Activated T-helper 2 cell treated with anti-CD3 and anti-CD28 coated beads, Interferon-gamma antibody, Interleukin-2, Interleukin-4, amounts not matched to agents 10 μg/mL and 5 μg/mL and 100 μg/mL, durations not matched to agents 14 hours and 24 hours and 36 hours (primary cell): ENCODE data around the gene IQGAP2. TPM values are rescaled to one million over a fixed set of nuclear protein-coding genes. Genes with fewer than 3 reads are reported as not detected.
A peak's percentile ranks its signal among the peaks of the same experiment; 100 is the strongest.

Source experiments
- DNase-seq: peaks from one replicate; pipeline ENCODE4 v3.0.0; 2021; ENCODE audit warnings: low spot score
- H3K27ac Mint-ChIP-seq: one replicate; pipeline ENCODE4 v1.8.0; 2021; ENCODE audit warnings: mixed read lengths
- H3K27me3 Mint-ChIP-seq: one replicate; pipeline ENCODE4 v1.8.0; 2021; ENCODE audit warnings: low read depth, mixed read lengths
- H3K36me3 Mint-ChIP-seq: one replicate; pipeline ENCODE4 v1.8.0; 2021; ENCODE audit warnings: low read depth, mixed read lengths
- H3K4me1 Mint-ChIP-seq: one replicate; pipeline ENCODE4 v1.8.0; 2021; ENCODE audit warnings: low read depth, mixed read lengths
- H3K4me3 Mint-ChIP-seq: one replicate; pipeline ENCODE4 v1.8.0; 2021; ENCODE audit warnings: low read depth, mild to moderate bottlenecking, moderate library complexity, mixed read lengths
- H3K9me3 Mint-ChIP-seq: one replicate; pipeline ENCODE4 v1.8.0; 2021; ENCODE audit warnings: mixed read lengths
- intact Hi-C: fragments of 100-400 bp; cut with micrococcal nuclease; formaldehyde crosslinking; loops from one replicate; pipeline ENCODE4 v1.15.1; 2023
- total RNA-seq: library from RNA; stranded (reverse); gene quantifications from 2 replicates; pipeline ENCODE4 v1.2.3, GENCODE V29; 2022

Gene IQGAP2
- total RNA-seq, 1 donor from 2014 or later: 28.3 TPM

DNA sequence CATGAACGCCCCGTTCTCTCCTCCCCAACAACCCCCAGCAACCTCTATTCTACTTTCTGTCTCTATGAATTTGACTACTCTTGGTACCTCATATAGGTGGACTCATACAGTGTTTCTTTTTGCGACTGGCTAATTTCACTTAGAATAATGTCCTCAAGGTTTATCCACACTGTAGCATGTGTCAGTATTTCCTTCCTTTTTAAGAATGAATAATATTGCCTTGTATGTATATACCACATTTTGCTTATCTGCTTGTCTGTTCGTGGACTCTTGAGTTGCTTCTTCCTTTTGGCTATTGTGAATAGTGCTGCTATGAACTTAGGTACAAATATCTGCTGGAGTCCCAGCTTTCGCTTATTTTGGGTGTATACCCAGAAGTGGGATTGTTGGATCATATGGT, 42.7 kb downstream of the IQGAP2 start:
- Mint-ChIP-seq H3K36me3 (peaks cover 45% of the 10 kb centered on the region), H3K9me3 (no peaks in the 10 kb centered on the region), H3K27me3 (no peaks in the 10 kb centered on the region), H3K27ac (no peak overlapping the region), H3K4me3 (no peak overlapping the region), H3K4me1 (peaks cover 22% of the 10 kb centered on the region)
- intact Hi-C loops: no loop called here
- DNase-seq: no peak

DNA sequence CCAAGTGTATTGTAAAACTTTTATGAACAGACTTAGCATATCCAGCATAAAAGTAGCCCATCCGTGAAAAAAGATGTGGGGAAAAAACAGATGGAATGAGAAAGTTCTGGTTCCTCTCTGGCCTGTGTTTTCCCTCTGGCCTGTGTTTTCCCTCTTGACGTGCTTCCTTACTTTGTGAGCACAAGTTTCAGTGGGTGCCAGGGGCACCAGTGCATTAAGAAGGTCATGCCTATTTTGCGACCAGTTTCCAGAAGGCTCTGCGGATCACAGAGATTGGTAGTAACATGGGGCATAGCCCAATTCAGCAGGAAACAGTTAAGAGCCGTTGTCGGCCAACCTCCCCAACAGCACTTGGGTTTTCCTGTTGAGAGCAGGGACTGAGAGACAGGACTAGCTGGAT, 43.7 kb downstream of the IQGAP2 start:
- peaks cover 27% of the 10 kb centered on the region for H3K4me1 Mint-ChIP-seq
- DNase-seq: no peak
- no peak overlapping the region for H3K27ac Mint-ChIP-seq
- H3K36me3 Mint-ChIP-seq: peaks cover 45% of the 10 kb centered on the region
- no peaks in the 10 kb centered on the region for H3K9me3 Mint-ChIP-seq
- no peak overlapping the region for H3K4me3 Mint-ChIP-seq
- H3K27me3 Mint-ChIP-seq: no peaks in the 10 kb centered on the region
- intact Hi-C loops: no loop called here

DNA sequence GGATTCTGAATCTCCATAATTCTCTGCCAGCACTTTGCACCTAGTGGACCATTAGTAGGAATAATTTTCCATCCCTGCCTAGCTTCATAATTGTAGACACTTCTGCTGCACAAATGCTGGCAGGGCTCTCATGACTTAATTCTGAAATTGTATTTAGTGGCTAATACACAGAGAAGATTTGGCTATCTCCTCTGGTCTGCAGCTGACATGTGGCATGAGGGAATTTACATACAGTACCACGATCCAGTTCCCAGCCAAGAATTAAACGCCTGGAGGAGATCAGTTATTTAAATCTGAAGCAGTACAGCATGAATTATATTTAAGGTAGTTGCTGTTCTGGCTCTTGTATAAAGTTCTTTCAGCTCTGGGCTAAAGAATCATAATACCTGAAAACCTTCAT, 46.5 kb downstream of the IQGAP2 start:
- no peaks in the 10 kb centered on the region for H3K9me3 Mint-ChIP-seq
- intact Hi-C loops: no loop called here
- peaks cover 25% of the 10 kb centered on the region for H3K4me1 Mint-ChIP-seq
- DNase-seq: no peak
- no peak overlapping the region for H3K4me3 Mint-ChIP-seq
- peaks cover 50% of the 10 kb centered on the region for H3K36me3 Mint-ChIP-seq
- H3K27me3 Mint-ChIP-seq: no peaks in the 10 kb centered on the region
- no peak overlapping the region for H3K27ac Mint-ChIP-seq

DNA sequence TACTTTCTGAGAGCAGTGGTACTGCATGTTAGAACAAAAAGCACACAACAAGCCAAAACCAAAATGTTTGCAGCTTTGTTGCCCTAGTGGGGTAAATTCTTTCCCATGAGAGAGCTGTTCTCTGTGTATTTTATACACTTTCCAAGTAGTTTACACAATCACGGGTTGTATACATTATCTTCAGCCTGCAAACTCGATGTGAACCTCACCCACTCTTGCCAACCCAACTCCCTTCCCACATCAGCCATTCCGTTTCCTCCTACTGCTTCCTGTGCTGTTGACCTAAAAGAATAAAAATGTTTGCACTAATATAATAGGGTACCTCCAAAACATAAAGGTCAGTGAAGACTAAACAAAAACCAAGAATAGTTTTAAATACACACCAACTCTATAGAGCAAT, 47.0 kb downstream of the IQGAP2 start:
- Mint-ChIP-seq H3K27ac (no peak overlapping the region), H3K36me3 (peaks cover 47% of the 10 kb centered on the region), H3K4me1 (peaks cover 23% of the 10 kb centered on the region), H3K27me3 (no peaks in the 10 kb centered on the region), H3K9me3 (no peaks in the 10 kb centered on the region), H3K4me3 (no peak overlapping the region)
- no peak for DNase-seq
- intact Hi-C loops: no loop called here

- DNase-seq: no peak
- intact Hi-C loops: no loop called here
- peak overlapping the region; percentile 64 for H3K27ac Mint-ChIP-seq
- no peak overlapping the region for H3K4me3 Mint-ChIP-seq
- H3K27me3 Mint-ChIP-seq: no peaks in the 10 kb centered on the region
- H3K36me3 Mint-ChIP-seq: peaks cover 41% of the 10 kb centered on the region
- H3K9me3 Mint-ChIP-seq: no peaks in the 10 kb centered on the region
- peaks cover 22% of the 10 kb centered on the region for H3K4me1 Mint-ChIP-seq
Measured at GRCh38 chr5:76451031-76451701, 48.1 kb downstream of the IQGAP2 start.

DNA sequence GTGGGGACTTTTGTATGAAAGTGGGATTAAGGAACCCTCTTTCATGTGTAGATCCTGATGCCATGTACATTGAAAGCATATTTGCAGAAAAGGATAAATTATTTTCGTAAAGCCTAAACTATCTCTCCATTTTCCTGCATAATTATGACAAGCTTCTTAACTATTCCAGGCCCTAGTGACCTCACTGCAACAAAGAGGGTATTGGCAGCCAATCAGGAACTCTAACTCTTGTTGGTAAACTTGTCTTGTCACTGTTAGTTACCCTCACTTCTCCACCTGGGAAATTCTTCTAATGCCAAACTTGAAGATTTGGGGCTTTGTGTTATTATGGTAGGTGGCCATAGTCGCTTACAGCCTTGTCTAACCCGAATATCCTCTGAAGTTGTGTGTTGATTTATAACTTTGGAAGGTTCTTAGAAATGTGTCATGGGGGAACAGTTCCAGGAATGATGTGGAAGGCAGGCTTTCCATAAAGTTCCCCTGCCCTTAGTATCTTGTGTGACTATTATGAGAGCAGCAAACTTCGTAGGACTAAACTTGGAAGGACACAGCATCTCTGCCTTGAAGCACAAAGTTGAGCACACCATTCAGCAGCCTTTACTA, 52.5 kb downstream of the IQGAP2 start:
- intact Hi-C loops: loop anchor here (5.0 kb wide), 1 partner anchor 53 kb away; the partner anchor contains the start of gene IQGAP2
- Mint-ChIP-seq H3K4me3 (no peak overlapping the region), H3K36me3 (peaks cover 28% of the 10 kb centered on the region), H3K4me1 (peaks cover 37% of the 10 kb centered on the region), H3K27me3 (no peaks in the 10 kb centered on the region), H3K9me3 (no peaks in the 10 kb centered on the region), H3K27ac (no peak overlapping the region)
- no peak for DNase-seq

DNA sequence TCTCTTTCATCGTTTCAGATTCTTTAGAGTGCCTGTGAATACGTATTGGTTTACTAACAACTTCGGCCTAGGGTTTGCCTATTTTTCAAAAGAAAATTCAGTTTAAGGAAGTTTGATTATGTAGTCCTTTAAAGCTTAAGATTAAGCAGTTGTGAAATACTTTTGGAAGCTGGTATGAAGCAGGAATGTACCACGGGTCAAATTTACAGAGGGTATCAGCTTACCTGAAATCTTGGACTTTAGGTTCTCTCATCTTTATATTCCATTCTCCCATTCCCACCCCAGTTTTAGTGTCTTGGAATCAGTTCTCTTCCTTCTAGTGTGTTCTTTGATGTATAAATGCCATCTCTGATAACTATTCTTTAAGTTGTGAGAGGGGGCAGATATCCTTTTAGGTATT, 53.2 kb downstream of the IQGAP2 start:
- no peak overlapping the region for H3K27ac Mint-ChIP-seq
- intact Hi-C loops: loop anchor here (5.0 kb wide), 1 partner anchor 54 kb away; the partner anchor contains the start of gene IQGAP2
- no peak overlapping the region for H3K4me3 Mint-ChIP-seq
- no peaks in the 10 kb centered on the region for H3K27me3 Mint-ChIP-seq
- peaks cover 30% of the 10 kb centered on the region for H3K4me1 Mint-ChIP-seq
- no peak for DNase-seq
- H3K36me3 Mint-ChIP-seq: peaks cover 24% of the 10 kb centered on the region
- H3K9me3 Mint-ChIP-seq: no peaks in the 10 kb centered on the region

GRCh38 chr5:76457674-76458485, 54.8 kb downstream of the IQGAP2 start:
- peaks cover 27% of the 10 kb centered on the region for H3K4me1 Mint-ChIP-seq
- intact Hi-C loops: loop anchor here (5.0 kb wide), 1 partner anchor 56 kb away; the partner anchor contains the start of gene IQGAP2
- no peak for DNase-seq
- H3K27me3 Mint-ChIP-seq: no peaks in the 10 kb centered on the region
- H3K36me3 Mint-ChIP-seq: peaks cover 37% of the 10 kb centered on the region
- H3K9me3 Mint-ChIP-seq: no peaks in the 10 kb centered on the region
- H3K4me3 Mint-ChIP-seq: no peak overlapping the region
- H3K27ac Mint-ChIP-seq: no peak overlapping the region

- Mint-ChIP-seq H3K36me3 (peaks cover 40% of the 10 kb centered on the region), H3K27me3 (no peaks in the 10 kb centered on the region), H3K4me1 (peaks cover 27% of the 10 kb centered on the region), H3K4me3 (no peak overlapping the region), H3K9me3 (no peaks in the 10 kb centered on the region), H3K27ac (no peak overlapping the region)
- intact Hi-C loops: loop anchor here (5.0 kb wide), 1 partner anchor 56 kb away; the partner anchor contains the start of gene IQGAP2
- no peak for DNase-seq
Measured at GRCh38 chr5:76458486-76458830, 55.4 kb downstream of the IQGAP2 start.

- peaks cover 49% of the 10 kb centered on the region for H3K36me3 Mint-ChIP-seq
Measured at GRCh38 chr5:76460104-76460503, 57.0 kb downstream of the IQGAP2 start.

DNA sequence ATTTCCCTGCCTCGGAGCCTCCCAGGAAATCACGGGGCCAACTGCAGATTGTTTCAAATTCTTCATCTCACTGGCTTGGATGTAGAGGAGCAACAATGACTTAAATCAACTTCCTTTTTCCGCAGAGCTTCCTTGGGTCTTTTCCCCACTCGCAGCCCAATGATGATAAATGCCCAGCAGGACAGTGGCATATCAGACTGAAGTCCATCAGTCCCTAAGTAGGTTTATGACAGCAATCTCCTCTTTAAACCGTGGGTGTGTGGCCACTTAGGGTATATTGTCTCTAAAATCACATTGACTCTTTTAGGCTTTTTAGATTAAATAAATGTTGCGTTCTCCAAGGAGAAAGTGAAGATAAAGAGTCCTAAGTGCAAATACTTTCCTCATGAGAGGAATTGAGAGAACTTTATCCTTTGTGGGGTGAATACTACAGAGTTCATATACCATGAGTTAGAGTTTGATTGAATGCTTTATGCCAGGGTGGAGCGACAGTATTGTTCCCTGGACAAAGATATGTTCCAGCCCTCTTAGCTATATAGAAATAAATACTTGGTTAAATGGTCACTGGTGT, 59.1 kb downstream of the IQGAP2 start:
- Mint-ChIP-seq H3K9me3 (peaks cover 3% of the 10 kb centered on the region), H3K4me3 (no peak overlapping the region), H3K27ac (no peak overlapping the region), H3K4me1 (peaks cover 36% of the 10 kb centered on the region), H3K36me3 (peaks cover 66% of the 10 kb centered on the region), H3K27me3 (no peaks in the 10 kb centered on the region)
- intact Hi-C loops: no loop called here
- DNase-seq: no peak

More at GRCh38 chr5:76460104-76460503, 57.0 kb downstream of the IQGAP2 start:
- H3K4me3 Mint-ChIP-seq: no peak overlapping the region
- no peaks in the 10 kb centered on the region for H3K9me3 Mint-ChIP-seq
- H3K27me3 Mint-ChIP-seq: no peaks in the 10 kb centered on the region
- peaks cover 27% of the 10 kb centered on the region for H3K4me1 Mint-ChIP-seq
- intact Hi-C loops: no loop called here
- no peak overlapping the region for H3K27ac Mint-ChIP-seq
- no peak for DNase-seq

DNA sequence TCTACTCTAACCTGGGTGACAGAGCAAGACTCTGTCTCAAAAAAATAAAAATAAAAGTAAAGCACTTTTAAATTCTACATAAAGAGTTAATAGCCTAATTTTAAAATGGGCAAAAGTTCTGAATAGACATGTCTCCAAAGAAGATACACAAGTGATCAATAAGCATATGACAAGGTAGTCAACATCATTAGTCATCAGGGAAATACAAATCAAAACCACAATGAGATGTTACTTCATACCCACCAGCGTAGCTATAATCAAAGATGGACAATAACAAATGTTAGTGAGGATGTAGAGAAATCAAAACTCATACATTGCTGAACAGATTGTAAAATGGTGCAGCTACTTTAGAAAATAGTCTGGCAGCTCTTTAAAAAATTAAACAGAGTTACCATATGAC, 64.1 kb downstream of the IQGAP2 start:
- H3K4me1 Mint-ChIP-seq: peaks cover 31% of the 10 kb centered on the region
- peaks cover 61% of the 10 kb centered on the region for H3K36me3 Mint-ChIP-seq
- H3K27ac Mint-ChIP-seq: no peak overlapping the region
- H3K9me3 Mint-ChIP-seq: peaks cover 3% of the 10 kb centered on the region
- H3K27me3 Mint-ChIP-seq: no peaks in the 10 kb centered on the region
- H3K4me3 Mint-ChIP-seq: no peak overlapping the region
- intact Hi-C loops: no loop called here
- no peak for DNase-seq
